Measurements from ENCODE around the gene HELZ2.
A peak's percentile ranks its signal among the peaks of the same experiment; 100 is the strongest.

The HELZ2 gene

GRCh38 chr20:63544241-63544957 is 29.6 kb downstream of the HELZ2 start:
- peak; percentile 16 for DNase-seq
- no peak for TF ChIP-seq CTCF (IDR thresholded peaks at IDR 0.05; ENCODE audit: low read depth, low read length)
- H3K27me3 ChIP-seq (ENCODE audit: insufficient read depth, low read depth, severe bottlenecking): no peaks in the 10 kb centered on the region
- no peak overlapping the region for H3K27ac ChIP-seq
- no peaks in the 10 kb centered on the region for H3K9me3 ChIP-seq (ENCODE audit: severe bottlenecking)
- H3K4me3 ChIP-seq (ENCODE audit: low read depth, low read length): no peak overlapping the region
- H3K36me3 ChIP-seq: no peaks in the 10 kb centered on the region

DNA sequence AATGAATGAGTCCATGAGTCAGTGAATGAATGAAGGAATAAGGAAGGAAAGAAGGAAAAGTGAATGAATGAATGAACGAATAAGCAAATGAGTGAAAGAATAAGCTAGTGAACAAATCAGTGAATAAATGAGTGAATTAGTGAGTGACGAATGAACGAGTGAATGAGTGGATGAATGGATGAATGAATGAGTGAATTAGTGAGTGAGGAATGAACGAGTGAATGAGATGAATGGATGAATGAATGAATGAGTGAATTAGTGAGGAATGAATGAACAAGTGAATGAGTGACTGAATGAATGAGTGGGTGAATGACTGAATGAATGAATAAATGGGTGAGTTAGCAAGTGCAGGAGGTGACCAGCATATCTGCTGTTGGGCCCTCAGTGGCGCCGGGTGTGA is 30.3 kb downstream of the HELZ2 start:
- Histone ChIP-seq H3K4me3 (ENCODE audit: low read depth, low read length) (no peak overlapping the region), H3K27ac (no peak overlapping the region), H3K27me3 (ENCODE audit: insufficient read depth, low read depth, severe bottlenecking) (no peaks in the 10 kb centered on the region), H3K36me3 (no peaks in the 10 kb centered on the region), H3K9me3 (ENCODE audit: severe bottlenecking) (no peaks in the 10 kb centered on the region)
- no peak for DNase-seq
- no peak for TF ChIP-seq CTCF (IDR thresholded peaks at IDR 0.05; ENCODE audit: low read depth, low read length)

- Histone ChIP-seq H3K27ac (no peak overlapping the region), H3K9me3 (ENCODE audit: severe bottlenecking) (no peaks in the 10 kb centered on the region), H3K27me3 (ENCODE audit: insufficient read depth, low read depth, severe bottlenecking) (no peaks in the 10 kb centered on the region), H3K36me3 (no peaks in the 10 kb centered on the region), H3K4me3 (ENCODE audit: low read depth, low read length) (no peak overlapping the region)
- TF ChIP-seq CTCF (IDR thresholded peaks at IDR 0.05; ENCODE audit: low read depth, low read length): no peak
- no peak for DNase-seq
Measured at GRCh38 chr20:63543131-63543530, 30.9 kb downstream of the HELZ2 start.

DNA sequence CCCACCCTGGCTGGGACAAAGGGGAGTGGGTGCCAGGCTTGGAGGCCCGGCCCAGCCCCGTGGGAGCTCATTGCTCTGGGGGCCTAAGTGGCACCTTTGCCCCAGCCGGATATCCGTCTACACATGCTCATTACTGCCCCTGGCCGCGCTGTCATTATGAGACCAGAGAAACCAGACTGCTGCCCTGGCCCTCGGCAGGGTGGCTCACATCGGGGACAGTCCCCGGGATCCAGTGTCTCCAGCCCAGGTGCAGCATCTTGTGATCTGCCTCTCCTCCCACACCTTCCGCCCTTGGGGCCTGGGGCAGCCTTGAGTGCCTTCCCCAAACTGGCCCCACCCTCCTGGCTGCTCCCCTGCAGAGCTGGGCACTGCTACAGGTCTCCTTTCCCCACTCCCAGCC is 31.3 kb downstream of the HELZ2 start:
- Histone ChIP-seq H3K9me3 (ENCODE audit: severe bottlenecking) (no peaks in the 10 kb centered on the region), H3K36me3 (no peaks in the 10 kb centered on the region), H3K27ac (no peak overlapping the region; the same call in 1 of the 2 replicates), H3K4me3 (ENCODE audit: low read depth, low read length) (no peak overlapping the region), H3K27me3 (ENCODE audit: insufficient read depth, low read depth, severe bottlenecking) (no peaks in the 10 kb centered on the region)
- DNase-seq: no peak
- TF ChIP-seq CTCF (IDR thresholded peaks at IDR 0.05; ENCODE audit: low read depth, low read length): no peak

DNA sequence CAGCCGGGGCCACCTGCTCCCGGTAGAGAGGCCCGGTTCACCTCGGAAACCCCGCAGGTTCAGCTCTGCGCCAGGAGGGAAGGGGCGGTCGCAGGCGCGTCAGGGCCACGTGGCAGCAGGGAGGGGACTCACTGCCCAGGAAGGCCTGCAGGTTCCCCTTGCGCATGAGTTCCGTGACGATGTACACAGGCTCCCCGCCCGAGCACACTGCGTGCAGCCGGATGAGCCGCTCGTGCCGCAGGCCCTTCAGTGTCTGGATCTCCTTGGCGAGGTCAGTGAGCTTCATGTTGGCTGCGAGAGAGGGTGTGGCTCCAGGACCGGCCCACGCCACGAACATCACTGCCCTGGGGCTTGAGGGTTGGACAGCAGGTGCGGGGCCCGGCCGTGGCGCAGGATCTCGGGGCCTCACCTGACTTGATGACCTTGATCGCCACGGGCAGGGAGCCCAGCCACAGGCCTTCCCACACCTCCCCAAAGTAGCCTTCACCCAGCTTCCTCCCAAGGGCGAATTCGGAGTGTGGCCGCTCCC is 31.9 kb downstream of the HELZ2 start:
- no peak for TF ChIP-seq CTCF (IDR thresholded peaks at IDR 0.05; ENCODE audit: low read depth, low read length)
- no peak overlapping the region for H3K4me3 ChIP-seq (ENCODE audit: low read depth, low read length)
- peak; percentile 59 for DNase-seq
- no peaks in the 10 kb centered on the region for H3K36me3 ChIP-seq
- H3K27me3 ChIP-seq (ENCODE audit: insufficient read depth, low read depth, severe bottlenecking): no peaks in the 10 kb centered on the region
- peak overlapping the region; percentile 48 for H3K27ac ChIP-seq
- H3K9me3 ChIP-seq (ENCODE audit: severe bottlenecking): no peaks in the 10 kb centered on the region

DNA sequence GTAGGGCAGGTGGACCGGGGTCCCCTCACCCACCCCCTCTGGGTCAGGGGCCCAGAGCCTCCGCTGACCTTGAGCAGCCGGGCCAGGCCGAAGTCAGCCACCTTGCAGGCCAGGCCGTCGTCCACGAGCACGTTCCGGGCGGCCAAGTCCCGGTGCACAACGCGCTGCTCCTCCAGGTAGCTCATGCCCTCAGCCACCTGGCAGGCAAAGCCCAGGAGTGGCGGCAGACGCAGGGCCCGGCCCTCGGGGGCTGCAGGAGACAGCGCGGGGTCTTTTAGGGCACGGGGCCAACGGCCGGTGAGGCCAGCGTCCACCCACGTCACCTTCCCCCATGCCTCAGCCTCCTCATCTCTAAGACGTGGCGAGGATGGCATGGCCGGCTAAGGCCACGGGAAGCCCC is 32.7 kb downstream of the HELZ2 start:
- Histone ChIP-seq H3K4me3 (ENCODE audit: low read depth, low read length) (no peak overlapping the region), H3K27me3 (ENCODE audit: insufficient read depth, low read depth, severe bottlenecking) (no peaks in the 10 kb centered on the region)
- no peak for TF ChIP-seq CTCF (IDR thresholded peaks at IDR 0.05; ENCODE audit: low read depth, low read length)

More for the DNA sequence above, 32.7 kb downstream of the HELZ2 start:
- H3K9me3 ChIP-seq (ENCODE audit: severe bottlenecking): no peaks in the 10 kb centered on the region
- peak overlapping the region; percentile 48 for H3K27ac ChIP-seq
- H3K36me3 ChIP-seq: no peaks in the 10 kb centered on the region
- DNase-seq: no peak
